Vagina (tissue), 2 donors: ENCODE measurements around the gene RIT2.

ENCODE experiments used
- CTCF ChIP-seq, 3 experiments: fragments of 450-650 bp in 2 of 3; fragments of 200-600 bp in 1 of 3; sonication (generic) in 1 of 3; IDR thresholded peaks; one replicate each; pipeline ENCODE4 v1.5.1; 2017 to 2019; ENCODE audit warnings: antibody characterized with exemption in 3 of 3, mild to moderate bottlenecking in 2 of 3, moderate library complexity in 2 of 3
- POLR2A ChIP-seq, 2 donors: fragments of 450-650 bp; IDR thresholded peaks; one replicate each; pipeline ENCODE4 v1.6.1; 2017; ENCODE audit warnings: antibody characterized with exemption in 2 of 2, mild to moderate bottlenecking in 2 of 2, moderate library complexity in 2 of 2
- POLR2AphosphoS5 ChIP-seq, 2 donors: sonication (generic); formaldehyde crosslinking; IDR thresholded peaks; one replicate each; pipeline ENCODE4 v1.9.0; 2017; ENCODE audit warnings: antibody characterized with exemption in 2 of 2, mild to moderate bottlenecking in 2 of 2, low read depth in 1 of 2; ENCODE audit not compliant: insufficient read depth in 1 of 2

GRCh38 chr18:42752916-42753315, 362.6 kb downstream of the RIT2 start:
- TF ChIP-seq POLR2A (IDR thresholded peaks at IDR 0.05) (no peak), CTCF (IDR thresholded peaks at IDR 0.05) (no peak), POLR2AphosphoS5 (IDR thresholded peaks at IDR 0.05; ENCODE audit: insufficient read depth in 1 of 2, low read depth in 1 of 2) (no peak)
